HCT116 (cell line): ENCODE measurements around the gene SLC41A3.

Experiments
- POLR2A ChIP-seq: IDR thresholded peaks from 2 replicates; pipeline ENCODE4 v1.7.0; 2011; ENCODE audit warnings: borderline replicate concordance; ENCODE audit not compliant: insufficient read depth, insufficient read length; ENCODE audit errors: extremely low read depth
- POLR2AphosphoS5 ChIP-seq: IDR thresholded peaks from 2 replicates; pipeline ENCODE4 v1.6.1; 2011; ENCODE audit warnings: mild to moderate bottlenecking, low read depth, low read length, moderate library complexity
- TF ChIP-seq, protein P1 (sequence below), 3 experiments: fragments of 200-600 bp in 1 of 3; sonication (generic) in 1 of 3; IDR thresholded peaks in 2 of 3; conservative IDR thresholded peaks in 1 of 3; 2 replicates each; pipeline ENCODE4 v1.5.1; 2012 to 2017; ENCODE audit warnings: low read depth in 2 of 3, low read length in 2 of 3, antibody characterized with exemption in 1 of 3, borderline replicate concordance in 1 of 3, control low read depth in 1 of 3, mild to moderate bottlenecking in 1 of 3, mixed read lengths in 1 of 3, mixed run types in 1 of 3, moderate library complexity in 1 of 3; ENCODE audit not compliant: insufficient read depth in 1 of 3
- TF ChIP-seq, protein P2 (sequence below): IDR thresholded peaks from 2 replicates; pipeline ENCODE4 v1.6.1; 2012

DNA sequence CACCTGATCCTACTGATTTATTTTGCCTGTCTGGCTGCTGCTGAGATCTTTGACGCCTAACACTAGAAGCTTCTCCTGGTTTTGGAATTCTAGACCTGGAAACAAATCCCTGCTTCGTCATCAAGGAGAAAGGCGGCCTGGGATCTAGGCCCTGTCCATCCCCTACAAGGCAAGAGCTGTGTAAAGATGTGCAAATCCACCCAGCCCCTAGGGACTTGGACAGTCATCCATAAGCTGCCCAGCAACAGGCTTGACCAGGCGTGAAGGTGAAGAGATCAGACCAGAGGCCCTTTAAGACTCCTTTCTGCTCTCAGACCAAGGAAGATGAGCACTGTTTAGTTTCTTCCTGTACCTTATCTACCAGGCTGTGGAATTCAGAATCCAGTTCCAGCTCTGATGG lies 32.2 kb downstream of the SLC41A3 start:
- TF ChIP-seq, protein P1, sequence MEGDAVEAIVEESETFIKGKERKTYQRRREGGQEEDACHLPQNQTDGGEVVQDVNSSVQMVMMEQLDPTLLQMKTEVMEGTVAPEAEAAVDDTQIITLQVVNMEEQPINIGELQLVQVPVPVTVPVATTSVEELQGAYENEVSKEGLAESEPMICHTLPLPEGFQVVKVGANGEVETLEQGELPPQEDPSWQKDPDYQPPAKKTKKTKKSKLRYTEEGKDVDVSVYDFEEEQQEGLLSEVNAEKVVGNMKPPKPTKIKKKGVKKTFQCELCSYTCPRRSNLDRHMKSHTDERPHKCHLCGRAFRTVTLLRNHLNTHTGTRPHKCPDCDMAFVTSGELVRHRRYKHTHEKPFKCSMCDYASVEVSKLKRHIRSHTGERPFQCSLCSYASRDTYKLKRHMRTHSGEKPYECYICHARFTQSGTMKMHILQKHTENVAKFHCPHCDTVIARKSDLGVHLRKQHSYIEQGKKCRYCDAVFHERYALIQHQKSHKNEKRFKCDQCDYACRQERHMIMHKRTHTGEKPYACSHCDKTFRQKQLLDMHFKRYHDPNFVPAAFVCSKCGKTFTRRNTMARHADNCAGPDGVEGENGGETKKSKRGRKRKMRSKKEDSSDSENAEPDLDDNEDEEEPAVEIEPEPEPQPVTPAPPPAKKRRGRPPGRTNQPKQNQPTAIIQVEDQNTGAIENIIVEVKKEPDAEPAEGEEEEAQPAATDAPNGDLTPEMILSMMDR (IDR thresholded peaks at IDR 0.05 in 2 of 3, conservative IDR thresholded peaks at IDR 0.05 in 1 of 3; ENCODE audit: borderline replicate concordance in 1 of 3, insufficient read depth in 1 of 3, low read depth in 2 of 3, low read length in 2 of 3): no peak
- TF ChIP-seq, protein P2, sequence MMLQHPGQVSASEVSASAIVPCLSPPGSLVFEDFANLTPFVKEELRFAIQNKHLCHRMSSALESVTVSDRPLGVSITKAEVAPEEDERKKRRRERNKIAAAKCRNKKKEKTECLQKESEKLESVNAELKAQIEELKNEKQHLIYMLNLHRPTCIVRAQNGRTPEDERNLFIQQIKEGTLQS: no peak
- TF ChIP-seq POLR2AphosphoS5 (no peak), POLR2A (no peak)
